Measurements from ENCODE around the gene ALDOA.
A peak's percentile ranks its signal among the peaks of the same experiment; 100 is the strongest.

DNA sequence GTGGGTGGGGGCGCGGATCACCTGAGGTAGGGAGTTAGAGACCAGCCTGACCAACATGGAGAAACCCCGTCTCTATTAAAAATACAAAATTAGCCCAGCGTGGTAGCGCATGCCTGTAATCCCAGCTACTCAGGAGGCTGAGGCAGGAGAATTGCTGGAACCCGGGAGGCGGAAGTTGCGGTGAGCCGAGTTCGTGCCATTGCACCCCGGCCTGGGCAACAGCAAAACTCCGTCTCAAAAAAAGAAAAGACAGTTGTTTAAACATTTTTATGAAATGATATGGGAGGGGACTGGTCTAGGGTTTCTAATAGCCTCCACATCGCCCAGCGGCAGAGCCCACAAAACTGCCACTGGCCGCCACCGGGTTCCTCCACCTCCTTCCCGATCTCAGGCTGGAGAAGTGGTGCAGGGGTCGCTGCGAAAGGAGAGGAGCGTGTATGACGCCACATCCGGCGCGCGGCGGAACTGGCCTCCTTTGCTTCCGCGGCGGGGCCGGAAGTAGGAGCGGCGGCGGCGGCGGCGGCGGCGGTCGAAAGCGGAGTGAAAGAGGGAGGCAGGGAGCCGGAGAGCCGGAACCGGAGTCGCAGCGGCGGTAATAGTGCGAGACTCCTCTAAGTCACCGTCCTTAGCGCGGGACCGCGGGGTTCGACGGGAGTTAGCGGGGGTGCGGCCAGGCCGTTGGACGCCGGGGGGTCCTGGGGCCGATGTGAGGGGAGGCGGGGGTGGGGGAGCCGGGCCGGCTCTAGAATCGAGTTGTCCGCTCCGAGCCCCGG is 10.1 kb downstream of the ALDOA start, which contains the start of gene PPP4C:
- peak; percentile 14; the same call in 1 of the 2 replicates for TF ChIP-seq YY1 (IDR thresholded peaks at IDR 0.05; ENCODE audit: low read depth)
- TF ChIP-seq, protein P1, sequence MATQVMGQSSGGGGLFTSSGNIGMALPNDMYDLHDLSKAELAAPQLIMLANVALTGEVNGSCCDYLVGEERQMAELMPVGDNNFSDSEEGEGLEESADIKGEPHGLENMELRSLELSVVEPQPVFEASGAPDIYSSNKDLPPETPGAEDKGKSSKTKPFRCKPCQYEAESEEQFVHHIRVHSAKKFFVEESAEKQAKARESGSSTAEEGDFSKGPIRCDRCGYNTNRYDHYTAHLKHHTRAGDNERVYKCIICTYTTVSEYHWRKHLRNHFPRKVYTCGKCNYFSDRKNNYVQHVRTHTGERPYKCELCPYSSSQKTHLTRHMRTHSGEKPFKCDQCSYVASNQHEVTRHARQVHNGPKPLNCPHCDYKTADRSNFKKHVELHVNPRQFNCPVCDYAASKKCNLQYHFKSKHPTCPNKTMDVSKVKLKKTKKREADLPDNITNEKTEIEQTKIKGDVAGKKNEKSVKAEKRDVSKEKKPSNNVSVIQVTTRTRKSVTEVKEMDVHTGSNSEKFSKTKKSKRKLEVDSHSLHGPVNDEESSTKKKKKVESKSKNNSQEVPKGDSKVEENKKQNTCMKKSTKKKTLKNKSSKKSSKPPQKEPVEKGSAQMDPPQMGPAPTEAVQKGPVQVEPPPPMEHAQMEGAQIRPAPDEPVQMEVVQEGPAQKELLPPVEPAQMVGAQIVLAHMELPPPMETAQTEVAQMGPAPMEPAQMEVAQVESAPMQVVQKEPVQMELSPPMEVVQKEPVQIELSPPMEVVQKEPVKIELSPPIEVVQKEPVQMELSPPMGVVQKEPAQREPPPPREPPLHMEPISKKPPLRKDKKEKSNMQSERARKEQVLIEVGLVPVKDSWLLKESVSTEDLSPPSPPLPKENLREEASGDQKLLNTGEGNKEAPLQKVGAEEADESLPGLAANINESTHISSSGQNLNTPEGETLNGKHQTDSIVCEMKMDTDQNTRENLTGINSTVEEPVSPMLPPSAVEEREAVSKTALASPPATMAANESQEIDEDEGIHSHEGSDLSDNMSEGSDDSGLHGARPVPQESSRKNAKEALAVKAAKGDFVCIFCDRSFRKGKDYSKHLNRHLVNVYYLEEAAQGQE (IDR thresholded peaks at IDR 0.05; ENCODE audit: low read depth): no peak

All from Ishikawa (cell line).